DOHH2 (cell line): ENCODE measurements around the gene PTPN14.

Source experiments
- H3F3A ChIP-seq: fragments of 200-600 bp; sonication (generic), shearing (Covaris generic); 2 replicates; pipeline ENCODE4 v1.6.0; 2016; ENCODE audit warnings: antibody characterized with exemption, mild to moderate bottlenecking; ENCODE audit not compliant: control insufficient read depth, insufficient read depth
- H3K27ac ChIP-seq: fragments of 200-600 bp; sonication (generic); 2 replicates; pipeline ENCODE4 v1.5.1; 2014; ENCODE audit warnings: low read depth, mild to moderate bottlenecking, low read length, moderate library complexity
- H3K27me3 ChIP-seq: fragments of 200-600 bp; sonication (generic); 2 replicates; pipeline ENCODE4 v1.6.1; 2014; ENCODE audit warnings: mild to moderate bottlenecking, low read length, mixed read lengths; ENCODE audit not compliant: control insufficient read depth
- H3K36me3 ChIP-seq: fragments of 200-600 bp; sonication (generic); 2 replicates; pipeline ENCODE4 v1.6.1; 2014; ENCODE audit warnings: mild to moderate bottlenecking, low read length, moderate library complexity, mixed read lengths; ENCODE audit not compliant: control insufficient read depth
- H3K4me1 ChIP-seq: fragments of 200-600 bp; sonication (generic); 2 replicates; pipeline ENCODE4 v1.6.1; 2014; ENCODE audit warnings: mild to moderate bottlenecking, low read length, mixed read lengths; ENCODE audit not compliant: control insufficient read depth
- H3K4me2 ChIP-seq: fragments of 200-600 bp; sonication (generic); 2 replicates; pipeline ENCODE4 v1.6.0; 2014; ENCODE audit warnings: mild to moderate bottlenecking, low read length, moderate library complexity
- H3K4me3 ChIP-seq: fragments of 200-600 bp; sonication (generic); 2 replicates; pipeline ENCODE4 v1.5.1; 2014; ENCODE audit warnings: mild to moderate bottlenecking, low read length, mixed read lengths
- H3K79me2 ChIP-seq: fragments of 200-600 bp; sonication (generic); 2 replicates; pipeline ENCODE4 v1.6.1; 2014; ENCODE audit warnings: mild to moderate bottlenecking, low read length, mixed read lengths; ENCODE audit not compliant: control insufficient read depth
- H3K9me2 ChIP-seq: fragments of 200-600 bp; sonication (generic); replicated peaks from 2 replicates; pipeline ENCODE4 v1.6.1; 2014; ENCODE audit warnings: mild to moderate bottlenecking, low read length, mixed read lengths; ENCODE audit not compliant: control insufficient read depth
- H3K9me3 ChIP-seq: fragments of 200-600 bp; sonication (generic); 2 replicates; pipeline ENCODE4 v1.6.1; 2014; ENCODE audit warnings: antibody characterized with exemption, low read length, mixed read lengths; ENCODE audit not compliant: control insufficient read depth, insufficient read depth
- H4K20me1 ChIP-seq: fragments of 200-600 bp; sonication (generic); 2 replicates; pipeline ENCODE4 v1.6.0; 2014; ENCODE audit warnings: low read depth, mild to moderate bottlenecking, antibody characterized with exemption, low read length, moderate library complexity; ENCODE audit not compliant: control insufficient read depth, insufficient read depth
- EZH2phosphoT487 ChIP-seq: fragments of 200-600 bp; sonication (generic); IDR thresholded peaks from 2 replicates; pipeline ENCODE4 v1.6.1; 2017; ENCODE audit warnings: borderline replicate concordance, mild to moderate bottlenecking, antibody characterized with exemption, low read length, moderate library complexity, mixed read lengths
- TF ChIP-seq, protein P1 (sequence below): fragments of 200-600 bp; sonication (generic); IDR thresholded peaks from one replicate; pipeline ENCODE4 v1.5.1; 2014; ENCODE audit warnings: antibody characterized with exemption, mild to moderate bottlenecking, low read depth, low read length; ENCODE audit not compliant: poor library complexity, severe bottlenecking

Gene PTPN14

DNA sequence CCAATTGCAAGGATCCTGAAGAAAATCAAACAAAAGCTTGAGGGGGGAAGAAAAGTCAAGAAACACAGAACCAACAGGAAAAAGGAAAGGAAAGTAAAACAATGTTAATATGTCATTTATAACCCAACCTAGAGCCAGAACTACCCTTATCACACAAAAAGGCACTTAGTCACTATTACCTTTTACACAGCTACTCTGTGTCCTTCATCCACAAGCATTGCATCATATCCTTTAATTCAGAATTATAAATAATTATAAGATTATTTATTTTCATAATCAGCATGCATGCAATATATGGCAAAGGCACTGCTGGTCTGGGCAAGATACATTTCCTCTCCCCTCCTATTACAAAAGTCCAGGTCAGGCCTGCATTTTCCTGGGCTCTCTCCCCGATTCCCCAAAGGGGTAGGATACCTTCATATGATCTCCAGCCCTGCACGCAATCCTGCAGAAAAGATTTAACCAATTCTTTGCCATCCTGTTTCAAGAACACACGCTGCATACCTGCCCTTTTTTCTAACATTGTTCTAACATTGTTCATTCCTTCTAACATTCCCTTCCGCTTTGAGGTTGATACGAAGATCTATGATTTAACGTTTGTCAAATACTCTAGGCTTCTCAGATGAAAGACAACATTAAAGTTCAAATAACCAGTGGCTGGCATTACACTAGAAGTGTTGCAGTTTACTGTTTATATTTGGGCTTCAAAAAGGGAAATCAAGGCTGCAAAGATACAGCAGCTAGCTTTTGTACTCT is 4.3 kb downstream of the PTPN14 start:
- Histone ChIP-seq H3K9me3 (no peaks in the 10 kb centered on the region), H4K20me1 (no peaks in the 10 kb centered on the region), H3K4me1 (no peaks in the 10 kb centered on the region), H3K4me3 (no peak overlapping the region), H3K4me2 (no peak overlapping the region), H3K79me2 (no peaks in the 10 kb centered on the region), H3K27me3 (no peaks in the 10 kb centered on the region), H3K9me2 (no peaks in the 10 kb centered on the region), H3K27ac (no peak overlapping the region), H3K36me3 (no peaks in the 10 kb centered on the region), H3F3A (no peaks in the 10 kb centered on the region)
- TF ChIP-seq EZH2phosphoT487: no peak
- TF ChIP-seq, protein P1, sequence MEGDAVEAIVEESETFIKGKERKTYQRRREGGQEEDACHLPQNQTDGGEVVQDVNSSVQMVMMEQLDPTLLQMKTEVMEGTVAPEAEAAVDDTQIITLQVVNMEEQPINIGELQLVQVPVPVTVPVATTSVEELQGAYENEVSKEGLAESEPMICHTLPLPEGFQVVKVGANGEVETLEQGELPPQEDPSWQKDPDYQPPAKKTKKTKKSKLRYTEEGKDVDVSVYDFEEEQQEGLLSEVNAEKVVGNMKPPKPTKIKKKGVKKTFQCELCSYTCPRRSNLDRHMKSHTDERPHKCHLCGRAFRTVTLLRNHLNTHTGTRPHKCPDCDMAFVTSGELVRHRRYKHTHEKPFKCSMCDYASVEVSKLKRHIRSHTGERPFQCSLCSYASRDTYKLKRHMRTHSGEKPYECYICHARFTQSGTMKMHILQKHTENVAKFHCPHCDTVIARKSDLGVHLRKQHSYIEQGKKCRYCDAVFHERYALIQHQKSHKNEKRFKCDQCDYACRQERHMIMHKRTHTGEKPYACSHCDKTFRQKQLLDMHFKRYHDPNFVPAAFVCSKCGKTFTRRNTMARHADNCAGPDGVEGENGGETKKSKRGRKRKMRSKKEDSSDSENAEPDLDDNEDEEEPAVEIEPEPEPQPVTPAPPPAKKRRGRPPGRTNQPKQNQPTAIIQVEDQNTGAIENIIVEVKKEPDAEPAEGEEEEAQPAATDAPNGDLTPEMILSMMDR: no peak

DNA sequence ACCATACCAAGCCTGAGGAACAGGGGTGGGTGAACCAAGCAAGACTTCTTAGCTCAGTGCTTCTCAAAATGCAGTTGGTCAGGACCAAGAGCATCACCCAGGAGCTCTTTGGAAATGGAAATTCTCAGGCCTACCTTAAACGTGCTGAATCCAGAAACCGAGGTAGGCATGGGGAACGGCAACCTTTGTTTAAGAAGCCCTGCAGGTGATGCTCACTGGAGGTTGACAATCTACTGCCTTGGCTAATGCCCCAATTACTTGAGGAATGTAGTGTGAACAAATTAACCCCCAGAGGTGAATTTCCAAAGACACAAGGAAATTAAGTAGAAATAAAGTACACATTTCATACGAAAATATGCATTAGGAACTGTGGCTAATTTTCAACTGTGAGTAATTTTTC is 5.3 kb downstream of the PTPN14 start:
- TF ChIP-seq EZH2phosphoT487: no peak
- TF ChIP-seq, protein P1: no peak
- no peaks in the 10 kb centered on the region for H3K36me3 ChIP-seq
- no peaks in the 10 kb centered on the region for H4K20me1 ChIP-seq
- no peak overlapping the region for H3K4me3 ChIP-seq
- H3K9me3 ChIP-seq: no peaks in the 10 kb centered on the region
- no peaks in the 10 kb centered on the region for H3K79me2 ChIP-seq
- no peaks in the 10 kb centered on the region for H3K9me2 ChIP-seq
- H3K4me2 ChIP-seq: no peak overlapping the region
- no peaks in the 10 kb centered on the region for H3K27me3 ChIP-seq
- no peak overlapping the region for H3K27ac ChIP-seq
- H3K4me1 ChIP-seq: no peaks in the 10 kb centered on the region
- no peaks in the 10 kb centered on the region for H3F3A ChIP-seq

DNA sequence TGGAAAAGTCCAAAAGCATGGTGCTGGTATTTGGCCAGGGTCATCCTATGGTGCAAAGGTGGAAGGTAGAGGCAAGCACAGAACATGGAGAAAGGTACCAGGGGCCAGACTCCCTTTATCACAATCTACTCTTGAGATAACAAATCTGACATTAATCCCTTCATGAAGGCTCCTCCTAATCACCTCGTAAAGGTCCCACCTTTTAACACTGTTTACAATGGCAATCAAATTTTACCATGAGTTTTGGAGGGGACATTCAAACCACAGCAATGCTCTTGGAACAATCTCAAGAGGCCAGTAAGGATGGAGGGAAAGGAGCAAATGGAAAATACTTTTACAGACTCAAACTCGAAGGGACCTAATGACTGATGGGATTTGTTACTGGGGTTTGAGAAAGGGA is 6.1 kb downstream of the PTPN14 start:
- no peak for TF ChIP-seq EZH2phosphoT487
- TF ChIP-seq, protein P1: no peak
- H3K27ac ChIP-seq: no peak overlapping the region
- H4K20me1 ChIP-seq: no peaks in the 10 kb centered on the region
- no peak overlapping the region for H3K4me3 ChIP-seq
- H3K9me2 ChIP-seq: no peaks in the 10 kb centered on the region
- H3K9me3 ChIP-seq: no peaks in the 10 kb centered on the region
- no peak overlapping the region for H3K4me2 ChIP-seq
- no peaks in the 10 kb centered on the region for H3K79me2 ChIP-seq
- H3K36me3 ChIP-seq: no peaks in the 10 kb centered on the region
- H3K4me1 ChIP-seq: no peaks in the 10 kb centered on the region
- no peaks in the 10 kb centered on the region for H3F3A ChIP-seq
- no peaks in the 10 kb centered on the region for H3K27me3 ChIP-seq
